ENCODE results near the gene LAMB2.

Gene LAMB2

GRCh38 chr3:49119439-49119838 lies 13.4 kb downstream of the LAMB2 start:
- no peaks in the 10 kb centered on the region for H3K27me3 Mint-ChIP-seq
- H3K4me1 Mint-ChIP-seq, result peaks cover 25% of the 10 kb centered on the region
- peak overlapping the region; percentile 86 for H3K27ac Mint-ChIP-seq
- H3K4me3 Mint-ChIP-seq, result peak overlapping the region; percentile 81
- H3K9me3 Mint-ChIP-seq, result no peaks in the 10 kb centered on the region
- peaks cover 40% of the 10 kb centered on the region for H3K36me3 Mint-ChIP-seq
- no peak for ATAC-seq

- peaks cover 43% of the 10 kb centered on the region for H3K36me3 Mint-ChIP-seq
- no peak overlapping the region for H3K27ac Mint-ChIP-seq
- peaks cover 25% of the 10 kb centered on the region for H3K4me1 Mint-ChIP-seq
- H3K4me3 Mint-ChIP-seq, result peak overlapping the region; percentile 23
- no peaks in the 10 kb centered on the region for H3K27me3 Mint-ChIP-seq
- ATAC-seq, result no peak
- H3K9me3 Mint-ChIP-seq, result no peaks in the 10 kb centered on the region
Measured at GRCh38 chr3:49119036-49119435, 13.8 kb downstream of the LAMB2 start.

GRCh38 chr3:49112262-49112661 lies 20.6 kb downstream of the LAMB2 start:
- no peak for ATAC-seq
- H3K36me3 Mint-ChIP-seq, result peaks cover 84% of the 10 kb centered on the region
- no peak overlapping the region for H3K4me3 Mint-ChIP-seq
- no peaks in the 10 kb centered on the region for H3K9me3 Mint-ChIP-seq
- H3K27me3 Mint-ChIP-seq, result no peaks in the 10 kb centered on the region
- H3K27ac Mint-ChIP-seq, result no peak overlapping the region
- peaks cover 9% of the 10 kb centered on the region for H3K4me1 Mint-ChIP-seq

- no peaks in the 10 kb centered on the region for H3K9me3 Mint-ChIP-seq
- peaks cover 78% of the 10 kb centered on the region for H3K36me3 Mint-ChIP-seq
- peaks cover 9% of the 10 kb centered on the region for H3K4me1 Mint-ChIP-seq
- H3K4me3 Mint-ChIP-seq, result no peak overlapping the region
- no peak for ATAC-seq
- no peak overlapping the region for H3K27ac Mint-ChIP-seq
- no peaks in the 10 kb centered on the region for H3K27me3 Mint-ChIP-seq
Measured at GRCh38 chr3:49111347-49111746, 21.5 kb downstream of the LAMB2 start.

GRCh38 chr3:49110780-49111179 lies 22.1 kb downstream of the LAMB2 start:
- no peak overlapping the region for H3K27ac Mint-ChIP-seq
- peaks cover 11% of the 10 kb centered on the region for H3K4me1 Mint-ChIP-seq
- H3K27me3 Mint-ChIP-seq, result no peaks in the 10 kb centered on the region
- no peak for ATAC-seq
- H3K36me3 Mint-ChIP-seq, result peaks cover 72% of the 10 kb centered on the region
- no peaks in the 10 kb centered on the region for H3K9me3 Mint-ChIP-seq
- no peak overlapping the region for H3K4me3 Mint-ChIP-seq

GRCh38 chr3:49108346-49108745 lies 24.5 kb downstream of the LAMB2 start:
- Mint-ChIP-seq H3K4me1 (peaks cover 28% of the 10 kb centered on the region), H3K27ac (no peak overlapping the region), H3K4me3 (no peak overlapping the region), H3K9me3 (no peaks in the 10 kb centered on the region), H3K27me3 (no peaks in the 10 kb centered on the region), H3K36me3 (peaks cover 53% of the 10 kb centered on the region)
- ATAC-seq, result no peak

- peaks cover 37% of the 10 kb centered on the region for H3K4me1 Mint-ChIP-seq
- peak within 1 kb of the TSS; percentile 96 for H3K27ac Mint-ChIP-seq
- H3K9me3 Mint-ChIP-seq, result no peaks in the 10 kb centered on the region
- no peaks in the 10 kb centered on the region for H3K27me3 Mint-ChIP-seq
- peak; percentile 98 for ATAC-seq
- peaks cover 58% of the 10 kb centered on the region for H3K36me3 Mint-ChIP-seq
- H3K4me3 Mint-ChIP-seq, result peak within 1 kb of the TSS; percentile 93
Measured at GRCh38 chr3:49104427-49105291, 28.2 kb downstream of the LAMB2 start, which contains the start of gene QARS1. TSS of gene QARS1 (minus strand) at chr3:49104757. CDS start at chr3:49104733, 24 bp downstream.

GRCh38 chr3:49104052-49104426 lies 28.8 kb downstream of the LAMB2 start:
- peaks cover 37% of the 10 kb centered on the region for H3K4me1 Mint-ChIP-seq
- H3K27me3 Mint-ChIP-seq, result no peaks in the 10 kb centered on the region
- ATAC-seq, result no peak
- peaks cover 58% of the 10 kb centered on the region for H3K36me3 Mint-ChIP-seq
- peak overlapping the region; percentile 93 for H3K4me3 Mint-ChIP-seq
- peak overlapping the region; percentile 96 for H3K27ac Mint-ChIP-seq
- H3K9me3 Mint-ChIP-seq, result no peaks in the 10 kb centered on the region

GRCh38 chr3:49100046-49100615 lies 32.7 kb downstream of the LAMB2 start:
- Mint-ChIP-seq H3K36me3 (peaks cover 54% of the 10 kb centered on the region), H3K4me1 (peaks cover 25% of the 10 kb centered on the region), H3K27ac (no peak overlapping the region), H3K9me3 (no peaks in the 10 kb centered on the region), H3K27me3 (no peaks in the 10 kb centered on the region), H3K4me3 (no peak overlapping the region)
- no peak for ATAC-seq

GRCh38 chr3:49098910-49099630 lies 33.8 kb downstream of the LAMB2 start:
- ATAC-seq, result no peak
- Mint-ChIP-seq H3K27me3 (no peaks in the 10 kb centered on the region), H3K4me1 (peaks cover 23% of the 10 kb centered on the region), H3K27ac (no peak overlapping the region), H3K4me3 (no peak overlapping the region), H3K9me3 (no peaks in the 10 kb centered on the region), H3K36me3 (peaks cover 54% of the 10 kb centered on the region)

GRCh38 chr3:49098429-49098828 lies 34.4 kb downstream of the LAMB2 start:
- peaks cover 52% of the 10 kb centered on the region for H3K36me3 Mint-ChIP-seq
- H3K4me1 Mint-ChIP-seq, result peaks cover 16% of the 10 kb centered on the region
- ATAC-seq, result no peak
- no peak overlapping the region for H3K4me3 Mint-ChIP-seq
- H3K9me3 Mint-ChIP-seq, result no peaks in the 10 kb centered on the region
- H3K27me3 Mint-ChIP-seq, result no peaks in the 10 kb centered on the region
- no peak overlapping the region for H3K27ac Mint-ChIP-seq

- peaks cover 46% of the 10 kb centered on the region for H3K4me1 Mint-ChIP-seq
- peak within 1 kb of the TSS; percentile 85 for H3K4me3 Mint-ChIP-seq
- H3K9me3 Mint-ChIP-seq, result no peaks in the 10 kb centered on the region
- peaks cover 15% of the 10 kb centered on the region for H3K36me3 Mint-ChIP-seq
- no peaks in the 10 kb centered on the region for H3K27me3 Mint-ChIP-seq
- ATAC-seq, result peak; percentile 91
- peak within 1 kb of the TSS; percentile 96 for H3K27ac Mint-ChIP-seq
Measured at GRCh38 chr3:49093853-49094767, 38.7 kb downstream of the LAMB2 start, which contains the start of gene QRICH1. TSS of gene QRICH1 (minus strand) at chr3:49094071. CDS start at chr3:49077017, 17,054 bp downstream.

GRCh38 chr3:49092938-49093852 lies 39.7 kb downstream of the LAMB2 start:
- peak overlapping the region; percentile 96 for H3K27ac Mint-ChIP-seq
- H3K36me3 Mint-ChIP-seq, result peaks cover 6% of the 10 kb centered on the region
- no peaks in the 10 kb centered on the region for H3K27me3 Mint-ChIP-seq
- H3K9me3 Mint-ChIP-seq, result no peaks in the 10 kb centered on the region
- peaks cover 51% of the 10 kb centered on the region for H3K4me1 Mint-ChIP-seq
- peak; percentile 67 for ATAC-seq
- H3K4me3 Mint-ChIP-seq, result peak overlapping the region; percentile 85

- peaks cover 11% of the 10 kb centered on the region for H3K4me1 Mint-ChIP-seq
- no peak overlapping the region for H3K27ac Mint-ChIP-seq
- no peak overlapping the region for H3K4me3 Mint-ChIP-seq
- ATAC-seq, result no peak
- no peaks in the 10 kb centered on the region for H3K9me3 Mint-ChIP-seq
- no peaks in the 10 kb centered on the region for H3K27me3 Mint-ChIP-seq
- H3K36me3 Mint-ChIP-seq, result peaks cover 11% of the 10 kb centered on the region
Measured at GRCh38 chr3:49081429-49081828, 51.4 kb downstream of the LAMB2 start.
